ENCODE results near the gene CLCN7. TPM values are rescaled to one million over a fixed set of nuclear protein-coding genes. Genes with fewer than 3 reads are reported as not detected.

CLCN7 gene
- total RNA-seq, 1 experiment from 2014 or later: 55.6 TPM

GRCh38 chr16:1408171-1408837 is 66.5 kb downstream of the CLCN7 start:
- peak; percentile 81 for DNase-seq (ENCODE audit: low read depth)

- peak; percentile 18 for DNase-seq (ENCODE audit: low read depth)
These were observed 67.1 kb downstream of the CLCN7 start for GRCh38 chr16:1407753-1408152.

DNA sequence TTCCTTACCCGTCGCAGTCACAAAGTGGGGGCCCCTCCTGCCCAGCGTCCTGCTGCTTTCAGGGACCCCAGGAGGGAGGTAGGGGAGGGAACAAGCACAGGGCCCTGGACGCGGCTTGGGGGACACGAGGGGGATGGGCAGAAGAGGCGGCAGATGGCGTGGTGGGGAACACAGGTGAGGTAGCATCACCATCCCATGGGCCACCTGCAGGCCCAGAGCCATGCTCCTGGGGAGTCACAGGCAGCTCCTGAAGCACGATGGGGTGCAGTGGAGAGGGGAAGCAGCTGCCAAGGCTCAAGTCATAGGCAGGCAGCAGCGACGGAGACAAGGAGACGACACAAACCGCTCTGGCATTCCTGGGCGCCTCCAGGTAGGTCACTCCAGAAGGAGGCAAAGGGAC is 71.1 kb downstream of the CLCN7 start:
- DNase-seq (ENCODE audit: low read depth): no peak

DNA sequence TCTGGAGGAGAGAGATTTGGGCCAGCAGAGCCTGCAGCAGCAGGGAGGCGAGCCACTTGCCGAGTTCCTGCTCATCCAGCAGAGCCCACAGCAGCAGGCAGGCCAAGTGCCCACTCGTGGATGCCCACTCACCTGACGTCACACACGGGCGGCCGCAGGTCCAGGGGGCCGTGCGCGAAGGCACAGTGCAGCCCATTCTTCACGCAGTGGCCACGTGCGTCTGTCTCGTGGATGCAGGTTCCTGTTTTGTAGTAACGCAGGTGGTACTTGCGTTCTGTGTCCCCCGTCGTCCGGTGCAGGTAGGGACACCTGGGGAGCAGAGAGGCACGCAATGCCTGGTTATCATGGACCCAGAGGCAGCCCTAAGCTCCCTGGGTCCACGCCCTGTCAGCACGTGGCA is 71.8 kb downstream of the CLCN7 start:
- DNase-seq (ENCODE audit: low read depth): no peak

DNA sequence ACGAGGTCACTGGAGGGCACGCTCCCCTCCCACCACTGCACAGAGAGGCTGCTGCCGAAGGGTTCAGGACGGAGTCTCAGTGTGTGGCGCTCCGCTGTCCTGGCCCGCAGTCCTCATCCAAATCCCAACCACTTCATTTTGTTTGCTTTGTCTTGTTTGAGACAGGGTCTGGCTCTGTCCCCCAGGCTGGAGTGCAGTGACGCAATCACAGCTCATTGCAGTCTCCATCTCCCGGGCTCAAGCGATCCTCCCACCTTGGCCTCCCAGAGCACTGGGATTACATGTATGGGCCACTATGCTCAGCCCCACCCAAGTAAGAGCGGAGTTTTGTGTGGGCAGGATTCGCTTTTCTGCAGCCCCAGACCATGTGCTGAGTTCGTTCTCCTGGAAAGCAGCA is 73.1 kb downstream of the CLCN7 start:
- no peak for DNase-seq (ENCODE audit: low read depth)

GRCh38 chr16:1401061-1401757 is 73.6 kb downstream of the CLCN7 start:
- no peak for DNase-seq (ENCODE audit: low read depth)

- DNase-seq (ENCODE audit: low read depth): no peak
These were observed 75.8 kb downstream of the CLCN7 start for GRCh38 chr16:1398826-1399581.

DNA sequence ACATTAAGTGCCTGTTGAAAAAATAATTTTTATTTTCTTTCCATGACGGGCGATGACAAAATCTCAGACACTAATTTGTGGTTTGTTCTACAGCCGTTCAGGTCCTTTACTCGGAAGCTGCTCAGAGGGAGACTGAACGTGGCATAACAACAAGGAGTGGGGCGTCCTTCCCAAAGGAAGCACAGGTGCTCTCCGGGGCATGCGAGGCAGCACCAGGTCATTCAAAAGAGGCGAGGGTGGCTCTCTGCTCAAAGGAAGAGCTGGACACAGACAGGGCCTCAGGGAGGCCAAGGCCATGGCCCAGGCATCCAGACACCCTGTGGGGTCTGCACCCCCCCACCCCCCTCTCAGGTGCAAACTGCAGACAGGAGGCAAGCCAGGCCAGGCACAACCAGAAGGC is 76.5 kb downstream of the CLCN7 start:
- no peak for DNase-seq (ENCODE audit: low read depth)

GRCh38 chr16:1397779-1398178 is 77.0 kb downstream of the CLCN7 start:
- no peak for DNase-seq (ENCODE audit: low read depth)

DNA sequence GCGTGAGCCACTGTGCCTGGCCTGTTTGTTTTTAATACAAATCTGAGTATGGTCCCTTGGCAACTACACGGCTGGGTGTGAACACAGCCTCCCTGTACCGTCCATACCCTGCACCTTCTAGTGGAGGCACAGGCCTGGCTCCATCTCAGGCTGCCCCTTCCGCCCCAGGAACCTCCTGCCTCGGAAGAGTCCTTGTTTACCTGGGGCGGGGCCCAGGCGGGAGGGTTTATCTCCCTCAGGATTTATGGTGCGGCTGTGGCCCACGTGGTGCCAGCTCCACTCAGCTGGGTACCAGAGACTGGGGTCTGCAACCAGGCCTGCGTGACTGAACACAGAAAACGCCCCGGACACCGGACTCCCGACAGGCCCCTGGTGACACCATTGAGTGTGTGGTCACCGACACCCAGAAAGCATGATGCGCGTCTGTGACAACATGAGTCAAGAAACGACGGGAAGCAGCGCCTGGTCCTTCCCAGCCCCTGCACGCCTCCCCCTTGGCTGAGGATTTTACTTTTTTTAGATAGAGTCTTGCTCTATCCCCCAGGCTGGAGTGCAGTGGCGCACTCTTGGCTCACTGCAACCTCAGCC is 79.3 kb downstream of the CLCN7 start:
- DNase-seq (ENCODE audit: low read depth): no peak

Other genes starting within 250 kb of the CLCN7 start
- gene TPSG1, start 249.8 kb downstream of the CLCN7 start, total RNA-seq (2014; rRNA removed): not detected in 2 replicates
- gene TPSB2, start 244.8 kb downstream of the CLCN7 start, total RNA-seq (2014; rRNA removed): not detected in 2 replicates
- gene TPSAB1, start 234.3 kb downstream of the CLCN7 start, total RNA-seq (2014; rRNA removed): not detected in 2 replicates
- not detected in 2 replicates for gene TPSD1, start 219.0 kb downstream of the CLCN7 start, total RNA-seq (2014; rRNA removed)
- 49.2 and 78.2 TPM in 2 replicates for gene UBE2I, start 165.4 kb downstream of the CLCN7 start, total RNA-seq (2014; rRNA removed)
- 0.46 and 0.51 TPM in 2 replicates for gene BAIAP3, start 141.4 kb downstream of the CLCN7 start, total RNA-seq (2014; rRNA removed)
- gene TSR3, start 123.2 kb downstream of the CLCN7 start, total RNA-seq (2014; rRNA removed): 114 and 124 TPM in 2 replicates
- 46.4 and 54.4 TPM in 2 replicates for gene GNPTG, start 123.1 kb downstream of the CLCN7 start, total RNA-seq (2014; rRNA removed)
- 14.6 and 23.7 TPM in 2 replicates for gene UNKL, start 60.3 kb downstream of the CLCN7 start, total RNA-seq (2014; rRNA removed)
- 13.2 and 17.2 TPM in 2 replicates for gene UQCC4, start 54.3 kb downstream of the CLCN7 start, total RNA-seq (2014; rRNA removed)
- not detected in 2 replicates for gene PERCC1, start 44.0 kb downstream of the CLCN7 start, total RNA-seq (2014; rRNA removed)
- gene CCDC154, start 30.5 kb downstream of the CLCN7 start, total RNA-seq (2014; rRNA removed): 0.06 TPM in 2 replicates
- not detected in 2 replicates for gene PTX4, start 13.9 kb upstream of the CLCN7 start, total RNA-seq (2014; rRNA removed)
- gene TELO2, start 18.3 kb upstream of the CLCN7 start, total RNA-seq (2014; rRNA removed): 30.3 and 32.9 TPM in 2 replicates
- not detected in 2 replicates for gene TMEM204, start 58.6 kb upstream of the CLCN7 start, total RNA-seq (2014; rRNA removed)
- gene IFT140, start 137.0 kb upstream of the CLCN7 start, total RNA-seq (2014; rRNA removed): 9.9 and 18.3 TPM in 2 replicates
- gene CRAMP1, start 137.3 kb upstream of the CLCN7 start, total RNA-seq (2014; rRNA removed): 6.9 and 7.9 TPM in 2 replicates
- 59.1 and 62.8 TPM in 2 replicates for gene JPT2, start 203.3 kb upstream of the CLCN7 start, total RNA-seq (2014; rRNA removed)
- gene MAPK8IP3, start 231.2 kb upstream of the CLCN7 start, total RNA-seq (2014; rRNA removed): 45.9 and 55.4 TPM in 2 replicates